Activated naive CD8-positive, alpha-beta T cell treated with anti-CD3 and anti-CD28 coated beads for 36 hours (primary cell): ENCODE results near the gene GOSR1. TPM values are rescaled to one million over a fixed set of nuclear protein-coding genes. Genes with fewer than 3 reads are reported as not detected.
"Not testable (repeated sequence)": the region's sequence is repeated elsewhere in the genome, so short reads cannot be mapped to it uniquely, and the experiment has no call there.

Experiments
- DNase-seq: peaks from one replicate; pipeline ENCODE4 v3.0.0; 2021
- H3K27ac Mint-ChIP-seq: one replicate; pipeline ENCODE4 v1.8.0; 2022; ENCODE audit warnings: mild to moderate bottlenecking, moderate library complexity, mixed read lengths
- H3K27me3 Mint-ChIP-seq: one replicate; pipeline ENCODE4 v1.8.0; 2022; ENCODE audit warnings: mild to moderate bottlenecking, mixed read lengths
- H3K36me3 Mint-ChIP-seq: one replicate; pipeline ENCODE4 v1.8.0; 2021; ENCODE audit warnings: mild to moderate bottlenecking, mixed read lengths
- H3K4me1 Mint-ChIP-seq: one replicate; pipeline ENCODE4 v1.8.0; 2021; ENCODE audit warnings: mixed read lengths
- H3K4me3 Mint-ChIP-seq: one replicate; pipeline ENCODE4 v1.8.0; 2022; ENCODE audit warnings: mild to moderate bottlenecking, moderate library complexity, mixed read lengths
- H3K9me3 Mint-ChIP-seq: one replicate; pipeline ENCODE4 v1.8.0; 2022; ENCODE audit warnings: mixed read lengths
- total RNA-seq, 2 experiments: library from RNA; stranded (reverse); gene quantifications; one replicate each; pipeline ENCODE4 v1.2.3, GENCODE V29; 2021

GOSR1 gene
- total RNA-seq, 2 experiments from 2014 or later: 44.9 to 47.0 TPM

- no peaks in the 10 kb centered on the region for H3K9me3 Mint-ChIP-seq
- no peak overlapping the region for H3K4me3 Mint-ChIP-seq
- H3K27ac Mint-ChIP-seq: no peak overlapping the region
- no peaks in the 10 kb centered on the region for H3K27me3 Mint-ChIP-seq
- no peak for DNase-seq
- no peaks in the 10 kb centered on the region for H3K36me3 Mint-ChIP-seq
- H3K4me1 Mint-ChIP-seq: no peaks in the 10 kb centered on the region
These were observed 93.5 kb downstream of the GOSR1 start for GRCh38 chr17:30570596-30571265.

GRCh38 chr17:30571404-30571803 lies 94.2 kb downstream of the GOSR1 start:
- DNase-seq, H3K27me3 Mint-ChIP-seq, H3K27ac Mint-ChIP-seq, H3K36me3 Mint-ChIP-seq, H3K4me3 Mint-ChIP-seq, H3K4me1 Mint-ChIP-seq, H3K9me3 Mint-ChIP-seq: not testable (repeated sequence)

DNA sequence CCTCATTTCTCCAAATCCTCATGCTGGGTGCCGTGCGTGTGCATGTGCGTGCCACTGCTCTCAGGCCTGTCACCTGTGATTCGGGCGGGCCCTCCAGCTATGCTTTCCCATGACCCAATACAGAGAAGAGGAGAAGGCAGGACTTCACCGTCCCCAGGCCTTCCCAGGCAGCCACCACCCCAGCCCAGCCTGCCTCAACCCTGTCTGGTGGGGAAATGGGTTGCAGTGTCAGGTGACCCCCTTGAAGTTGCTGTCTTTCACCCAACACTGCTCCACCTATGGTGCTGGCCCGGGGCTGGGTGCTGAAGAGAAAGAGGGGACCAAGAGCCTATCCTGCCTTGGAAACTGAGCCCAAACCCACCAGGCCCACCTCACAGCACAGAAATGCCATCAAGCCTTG lies 94.7 kb downstream of the GOSR1 start:
- Mint-ChIP-seq H3K4me3 (no peak overlapping the region), H3K27me3 (no peaks in the 10 kb centered on the region), H3K27ac (no peak overlapping the region), H3K9me3 (no peaks in the 10 kb centered on the region), H3K36me3 (no peaks in the 10 kb centered on the region), H3K4me1 (no peaks in the 10 kb centered on the region)
- no peak for DNase-seq

DNA sequence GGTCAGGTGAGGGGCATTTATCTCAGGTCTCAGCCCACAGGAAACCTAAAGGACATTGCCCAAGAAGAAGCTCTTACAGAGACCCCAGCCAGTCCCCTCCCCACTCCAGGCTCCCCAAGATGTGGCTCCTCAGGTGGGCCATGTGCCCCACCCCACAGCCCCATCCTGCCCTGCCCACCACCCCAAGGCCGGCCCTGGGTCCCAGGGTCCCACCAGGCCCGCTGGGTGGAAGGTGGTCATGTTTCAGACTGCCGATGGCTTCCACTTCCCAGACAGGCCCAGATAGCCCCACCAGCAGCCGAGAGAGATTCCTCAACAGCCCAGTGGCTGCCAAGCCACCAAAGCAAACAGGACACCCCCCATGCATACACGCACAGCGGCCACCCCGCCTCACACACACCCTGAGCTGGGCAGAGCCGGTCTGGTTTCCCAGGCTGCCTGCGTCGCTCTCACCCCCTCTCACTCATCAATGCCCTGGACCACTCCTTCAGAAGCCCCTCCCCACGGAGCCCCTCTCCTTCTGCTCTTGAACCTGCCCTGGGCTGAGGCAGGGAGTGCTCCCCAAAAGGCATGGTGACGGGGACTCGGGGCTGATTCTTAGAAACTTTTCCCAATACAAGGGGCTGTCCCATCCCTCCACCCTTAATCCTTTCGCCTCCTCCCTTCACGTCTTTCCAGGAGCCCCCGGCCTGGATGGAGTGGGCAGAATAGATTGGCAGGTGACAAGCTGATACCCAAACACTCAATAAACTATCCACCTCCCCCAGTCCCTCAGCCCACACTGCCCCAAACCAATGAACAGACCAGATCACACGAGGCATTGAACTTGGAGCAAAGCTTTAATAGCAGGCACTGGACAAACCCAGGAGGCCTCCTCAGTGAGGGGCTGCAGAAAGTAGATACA lies 95.7 kb downstream of the GOSR1 start:
- not testable (repeated sequence) for H3K4me1 Mint-ChIP-seq, H3K4me3 Mint-ChIP-seq, H3K27ac Mint-ChIP-seq, H3K36me3 Mint-ChIP-seq, H3K9me3 Mint-ChIP-seq, H3K27me3 Mint-ChIP-seq, DNase-seq

GRCh38 chr17:30573603-30574175 lies 96.5 kb downstream of the GOSR1 start:
- Mint-ChIP-seq H3K4me3 (no peak overlapping the region), H3K27me3 (no peaks in the 10 kb centered on the region), H3K9me3 (no peaks in the 10 kb centered on the region), H3K4me1 (no peaks in the 10 kb centered on the region), H3K27ac (no peak overlapping the region), H3K36me3 (no peaks in the 10 kb centered on the region)
- DNase-seq: no peak

GRCh38 chr17:30574309-30574708 lies 97.1 kb downstream of the GOSR1 start:
- not testable (repeated sequence) for H3K9me3 Mint-ChIP-seq, H3K27ac Mint-ChIP-seq, H3K4me1 Mint-ChIP-seq, H3K4me3 Mint-ChIP-seq, H3K27me3 Mint-ChIP-seq, DNase-seq, H3K36me3 Mint-ChIP-seq

DNA sequence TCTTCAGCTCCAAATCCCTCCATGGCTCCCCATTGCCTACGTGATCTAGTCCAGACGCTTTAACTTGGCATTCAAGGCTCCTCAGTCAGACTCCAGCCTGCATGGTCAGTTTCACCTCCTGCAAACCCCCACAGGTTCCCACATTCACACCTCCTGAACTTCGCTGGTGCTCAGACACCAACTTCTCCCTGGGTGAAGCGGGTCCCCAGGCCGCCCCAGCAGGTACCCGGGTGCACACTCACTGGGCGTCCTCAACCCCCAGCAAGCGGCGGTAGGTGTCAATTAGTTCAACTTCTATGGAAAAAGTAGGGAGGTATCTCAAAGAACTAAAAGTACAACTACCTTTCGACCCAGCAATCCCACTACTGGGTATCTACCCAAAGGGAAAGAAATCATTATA lies 97.6 kb downstream of the GOSR1 start:
- not testable (repeated sequence) for H3K27me3 Mint-ChIP-seq, H3K36me3 Mint-ChIP-seq, DNase-seq

DNA sequence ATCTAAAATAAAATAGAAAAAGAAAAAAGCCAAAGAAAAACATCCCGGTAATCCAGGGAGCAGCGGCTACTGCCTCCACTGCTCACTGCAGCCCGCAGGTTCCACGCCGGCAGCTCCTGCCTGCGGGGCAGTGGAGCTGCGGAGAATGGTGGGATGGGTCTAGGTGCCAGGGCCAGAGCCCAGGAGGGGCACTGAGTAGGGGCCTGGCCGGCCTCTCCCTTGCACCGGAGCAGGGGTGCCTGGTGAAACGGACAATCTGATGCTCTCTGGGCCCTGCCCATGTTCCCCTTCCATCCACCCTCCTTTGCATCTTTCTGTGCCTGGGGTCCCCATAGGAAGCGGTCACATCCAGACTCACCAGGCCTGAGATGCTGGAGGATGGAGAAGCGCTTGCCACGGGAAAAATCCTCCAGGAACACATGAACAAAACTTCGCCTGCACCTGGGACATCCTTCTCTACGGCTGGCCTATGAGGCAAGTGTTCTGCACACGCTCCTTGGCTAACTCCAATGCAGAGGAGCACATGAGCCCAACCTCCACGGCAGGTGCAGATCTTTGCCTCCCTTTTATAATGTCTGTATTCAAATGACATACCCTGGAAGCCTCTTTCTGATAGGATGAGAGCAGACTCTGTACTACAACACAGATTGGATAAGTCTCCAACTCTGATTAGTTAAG lies 98.6 kb downstream of the GOSR1 start:
- H3K4me3 Mint-ChIP-seq, DNase-seq, H3K27ac Mint-ChIP-seq, H3K4me1 Mint-ChIP-seq, H3K9me3 Mint-ChIP-seq, H3K36me3 Mint-ChIP-seq, H3K27me3 Mint-ChIP-seq: not testable (repeated sequence)

More for the DNA sequence above, 97.6 kb downstream of the GOSR1 start:
- not testable (repeated sequence) for H3K4me1 Mint-ChIP-seq, H3K4me3 Mint-ChIP-seq, H3K27ac Mint-ChIP-seq, H3K9me3 Mint-ChIP-seq

DNA sequence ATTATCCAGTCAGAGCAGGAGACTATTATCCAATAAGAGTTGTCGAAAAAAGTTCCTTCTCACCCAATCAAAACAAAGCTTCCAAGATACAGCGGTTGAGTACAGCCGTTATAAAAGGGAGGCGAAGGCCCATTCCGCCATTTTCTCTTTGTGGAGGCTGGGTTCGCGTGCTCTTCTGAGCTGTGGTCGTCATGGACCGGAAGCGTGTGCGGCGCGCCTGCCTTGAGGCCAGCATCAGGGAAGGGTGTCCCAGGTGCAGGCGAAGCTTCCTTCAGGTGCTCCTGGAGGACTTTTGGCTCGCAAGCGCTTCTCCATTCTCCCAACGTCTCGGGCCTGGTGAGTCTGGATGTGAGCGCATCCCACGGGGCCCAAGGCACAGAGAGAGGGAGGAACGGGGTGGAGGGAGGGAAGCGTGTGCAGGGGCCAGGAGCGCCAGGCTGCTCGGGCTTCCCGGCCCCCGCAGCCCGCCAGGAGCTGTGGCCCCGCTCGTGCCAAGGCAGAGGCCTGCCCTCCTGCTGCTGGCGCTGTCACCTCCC lies 99.2 kb downstream of the GOSR1 start:
- H3K4me1 Mint-ChIP-seq: no peaks in the 10 kb centered on the region
- H3K9me3 Mint-ChIP-seq: no peaks in the 10 kb centered on the region
- no peak overlapping the region for H3K27ac Mint-ChIP-seq
- H3K36me3 Mint-ChIP-seq: no peaks in the 10 kb centered on the region
- no peaks in the 10 kb centered on the region for H3K27me3 Mint-ChIP-seq
- no peak for DNase-seq
- no peak overlapping the region for H3K4me3 Mint-ChIP-seq

Other genes with a start within 250 kb of the GOSR1 start
- gene SLC6A4, start 241.7 kb upstream of the GOSR1 start, total RNA-seq: not detected
- gene BLMH, start 185.5 kb upstream of the GOSR1 start, total RNA-seq: 10 to 100 TPM; 85.1 to 86.8 TPM
- not detected for gene TMIGD1, start 143.4 kb upstream of the GOSR1 start, total RNA-seq
- 10 to 100 TPM; 23.7 to 26.2 TPM for gene CPD, start 98.5 kb upstream of the GOSR1 start, total RNA-seq